GM21737 (cell line): ENCODE measurements around the gene CLSTN2.
A peak's percentile ranks its signal among the peaks of the same experiment; 100 is the strongest.

Experiments
- ATAC-seq: cut with Tn5 transposase; IDR thresholded peaks from one replicate; pipeline ENCODE4 v1.9.1; 2021; ENCODE audit warnings: mild to moderate bottlenecking, moderate library complexity; ENCODE audit not compliant: unreplicated experiment

Gene CLSTN2

DNA sequence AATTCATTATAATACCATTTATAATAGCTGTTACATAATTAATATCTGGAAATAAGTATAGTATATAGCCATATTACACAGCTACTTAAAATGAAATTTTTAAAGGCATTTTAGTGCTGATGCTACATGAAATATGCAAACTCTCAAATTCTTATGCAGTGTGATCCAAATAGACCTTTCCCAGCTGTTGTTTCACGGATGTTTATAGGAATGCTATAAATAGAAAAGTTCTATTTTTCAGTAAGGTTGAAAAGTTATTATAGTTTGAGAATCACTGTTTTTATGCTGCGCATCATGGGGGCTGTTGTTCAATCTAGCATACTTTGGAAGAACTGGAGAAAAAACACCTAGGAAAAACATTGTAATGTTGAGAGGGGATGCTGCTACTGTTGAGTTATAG is 595.1 kb downstream of the CLSTN2 start:
- ATAC-seq = no peak

DNA sequence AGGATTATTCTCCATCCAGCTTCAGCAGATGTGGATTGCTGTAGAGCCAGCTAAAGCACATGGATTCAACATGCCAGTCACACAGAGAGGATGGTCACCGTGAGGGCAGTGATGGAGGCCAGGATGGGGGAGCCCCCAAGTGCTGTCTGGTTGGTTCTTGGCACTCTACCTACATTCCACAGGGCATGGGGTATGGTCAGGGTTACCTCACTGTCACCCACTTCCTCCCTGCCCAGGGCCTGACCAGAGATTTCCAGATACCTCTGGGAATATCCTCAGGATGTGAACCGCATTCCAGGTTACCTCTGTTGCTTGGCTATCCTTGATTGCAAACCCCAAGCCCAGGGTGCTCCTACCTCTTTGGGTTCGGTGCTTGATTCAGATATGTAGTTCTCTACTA is 595.6 kb downstream of the CLSTN2 start:
- no peak for ATAC-seq

DNA sequence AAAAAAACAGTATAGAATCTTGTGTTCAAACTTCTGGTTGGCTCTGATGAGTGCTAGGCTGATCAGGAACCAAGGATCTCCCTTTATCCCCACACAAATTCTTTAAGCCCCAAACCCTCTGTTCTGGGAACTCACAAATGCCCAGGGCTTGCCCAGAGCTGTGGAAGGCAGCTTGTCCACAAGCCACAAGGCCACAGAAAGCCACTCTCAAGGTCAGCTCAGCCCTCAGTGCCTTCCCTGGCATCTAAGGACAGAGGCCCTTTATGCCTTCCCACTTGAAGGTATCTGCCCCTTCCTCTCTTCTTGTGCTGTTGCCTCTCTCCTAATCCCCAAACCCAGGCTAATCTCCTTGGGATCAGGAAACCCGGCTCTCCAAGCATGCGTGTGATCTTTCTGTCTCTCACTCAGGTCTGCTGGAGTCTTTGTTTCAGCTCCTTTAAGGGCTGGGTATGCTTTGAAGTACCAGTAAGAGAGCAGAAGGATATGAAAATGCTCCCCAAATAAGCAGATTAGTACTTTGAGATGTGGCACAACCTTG is 597.9 kb downstream of the CLSTN2 start:
- ATAC-seq = no peak

DNA sequence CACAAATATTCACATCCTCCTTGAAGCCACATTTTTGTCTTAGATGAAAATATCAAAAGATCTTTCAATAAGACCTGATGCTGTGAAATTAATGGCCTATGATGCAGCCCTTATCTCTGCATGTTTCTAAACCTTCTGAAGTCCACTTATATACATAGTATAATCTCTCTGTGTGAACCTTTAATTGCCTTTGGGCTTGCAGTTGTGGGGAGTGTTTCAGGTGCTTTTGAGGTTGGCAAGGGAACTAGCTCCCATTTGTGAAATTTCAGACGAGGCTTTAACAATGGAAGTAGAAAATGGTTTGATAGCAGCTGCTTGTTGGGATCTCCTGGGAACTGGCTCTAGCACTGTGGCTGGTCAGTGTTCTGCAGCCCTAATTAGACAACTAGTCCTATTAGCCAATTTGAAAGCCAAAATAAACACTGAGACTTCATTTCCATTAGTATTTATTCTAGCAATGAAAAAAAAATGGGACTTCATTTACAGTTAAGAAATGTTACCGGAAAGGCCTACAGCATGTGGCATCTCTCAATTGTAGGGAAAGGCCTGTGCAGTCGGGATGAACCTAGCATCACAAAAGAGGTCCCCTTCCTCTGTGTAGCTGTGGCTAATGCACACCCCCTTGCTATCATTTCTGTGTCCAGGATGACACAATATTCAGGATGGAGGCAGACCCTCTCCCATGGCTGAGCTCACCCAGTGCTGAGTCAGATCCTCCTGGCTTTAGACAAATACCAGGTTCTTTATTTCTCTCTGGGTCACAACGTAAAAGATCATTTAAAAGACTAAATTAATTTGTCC is 602.1 kb downstream of the CLSTN2 start:
- ATAC-seq = no peak

DNA sequence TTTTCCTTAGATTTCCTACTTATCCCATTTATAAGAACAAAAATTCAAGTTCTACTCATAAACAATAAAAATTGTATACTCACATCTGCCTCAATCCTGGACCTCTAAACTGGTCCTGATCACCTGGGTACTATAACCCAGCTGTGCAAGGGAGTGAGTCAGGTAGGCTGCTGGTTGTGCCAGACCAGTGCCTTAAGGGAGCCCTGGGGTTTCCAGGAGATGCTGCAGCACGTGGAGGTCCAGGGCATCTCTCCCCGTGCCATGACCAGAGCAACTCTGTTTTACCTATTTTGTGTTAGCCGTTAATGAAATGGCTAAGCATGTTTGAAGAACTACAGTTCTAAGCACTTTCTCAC is 602.7 kb downstream of the CLSTN2 start:
- ATAC-seq = no peak

DNA sequence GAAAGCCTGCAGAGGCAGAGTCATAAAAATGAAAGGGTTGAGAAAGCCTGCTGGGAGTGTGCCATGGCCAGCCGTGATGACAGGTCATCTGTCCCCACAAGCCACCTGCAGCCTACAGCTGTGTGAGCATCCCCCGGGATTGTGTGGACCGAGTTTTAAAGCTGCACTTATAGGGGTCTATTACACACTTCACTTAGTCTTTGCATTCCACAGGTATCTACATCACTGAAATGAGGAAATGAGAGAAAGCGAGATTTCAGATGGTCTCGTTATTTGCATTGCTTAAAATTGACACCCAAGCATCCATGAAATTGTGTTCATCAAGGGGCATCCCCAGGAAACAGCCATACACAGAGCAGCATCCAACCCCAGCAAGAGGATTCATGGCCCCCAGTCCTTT is 605.3 kb downstream of the CLSTN2 start:
- ATAC-seq = peak; percentile 76

DNA sequence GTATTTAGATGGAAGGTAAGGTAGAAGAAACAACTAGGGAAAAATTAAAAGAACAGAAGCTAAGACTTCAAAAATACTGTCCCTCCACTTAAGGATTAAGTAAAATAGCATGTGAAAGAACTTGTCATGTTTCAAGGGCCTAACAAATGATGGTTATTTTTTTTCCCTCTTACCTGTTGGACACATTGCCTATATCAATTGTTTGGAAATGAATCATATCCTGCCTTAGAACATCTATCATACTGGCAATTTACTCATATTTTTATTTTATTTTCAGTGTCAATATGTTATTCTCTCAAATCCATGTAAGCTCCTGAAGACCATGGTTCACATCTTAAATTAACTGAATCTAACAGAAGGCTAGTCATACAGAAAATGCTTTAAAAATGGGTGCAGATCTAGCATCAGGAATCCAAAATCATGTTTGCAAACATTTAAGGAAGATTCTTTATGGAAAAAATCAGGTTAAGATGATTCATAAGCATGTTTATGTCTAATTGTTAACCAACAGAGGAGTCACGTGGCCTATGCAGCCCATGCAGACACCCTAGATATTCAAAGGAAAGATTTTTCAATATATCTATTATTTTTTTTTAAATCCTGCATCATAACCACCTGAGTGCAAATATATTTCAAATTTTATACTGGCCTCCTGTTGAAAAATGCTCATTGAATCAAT is 607.1 kb downstream of the CLSTN2 start:
- ATAC-seq = no peak

DNA sequence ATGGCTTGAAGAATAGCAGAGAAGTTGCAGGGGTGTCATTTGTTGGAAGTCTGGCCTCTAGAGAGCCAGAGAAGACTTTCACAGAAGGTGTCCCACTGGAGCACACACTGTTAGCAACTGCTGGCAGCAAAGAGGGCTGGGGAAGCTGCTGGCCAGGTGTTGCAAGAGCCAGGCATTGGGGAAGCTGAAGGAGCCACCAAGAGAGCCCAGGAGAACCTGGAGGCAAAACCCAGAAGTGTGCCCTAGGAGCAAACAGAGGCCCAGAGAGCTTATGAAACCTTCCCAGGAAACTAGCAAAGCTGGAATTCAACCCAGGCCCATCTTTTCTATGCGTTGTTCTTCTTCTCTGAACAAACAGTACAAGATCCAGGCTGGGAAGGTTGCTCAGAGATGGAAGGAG is 610.2 kb downstream of the CLSTN2 start:
- ATAC-seq = no peak

DNA sequence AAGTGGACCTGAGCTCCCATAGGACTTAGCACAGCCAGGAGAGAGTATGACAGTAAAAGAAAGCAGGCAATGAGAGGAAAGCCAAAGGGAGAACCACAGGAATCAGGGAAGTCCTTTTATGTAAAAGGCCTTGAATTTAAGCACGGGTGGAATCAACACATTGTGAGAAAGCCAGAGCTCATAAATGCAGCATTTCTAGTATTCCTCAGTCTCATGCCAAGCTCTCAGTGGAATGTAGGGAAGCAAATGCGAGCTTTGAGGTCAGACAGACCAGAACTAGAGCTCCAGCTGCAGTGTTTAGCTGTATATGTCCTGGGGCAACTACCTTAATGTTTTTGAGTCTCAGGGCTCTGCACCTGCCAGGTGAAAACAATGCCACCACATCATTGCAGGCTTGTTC is 610.8 kb downstream of the CLSTN2 start:
- no peak for ATAC-seq

DNA sequence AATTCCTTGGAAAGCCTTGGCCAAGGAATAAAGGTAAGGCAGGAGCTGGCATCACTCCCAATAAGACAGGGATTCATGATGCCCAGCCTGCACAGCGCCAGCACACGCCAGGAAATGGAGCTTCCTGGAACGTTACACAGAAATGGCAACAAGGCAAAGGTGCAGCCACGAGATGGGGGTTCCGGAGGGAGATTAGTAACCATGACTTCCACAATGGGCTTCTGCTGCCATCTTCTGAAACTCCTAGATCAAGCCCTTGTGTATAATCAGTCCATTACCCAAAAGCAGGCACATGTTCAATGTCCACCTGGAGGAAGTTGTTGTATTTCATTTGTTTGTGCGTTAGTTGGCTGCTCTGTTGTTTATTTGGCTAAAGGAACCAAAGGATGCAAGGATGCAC is 611.7 kb downstream of the CLSTN2 start:
- no peak for ATAC-seq

DNA sequence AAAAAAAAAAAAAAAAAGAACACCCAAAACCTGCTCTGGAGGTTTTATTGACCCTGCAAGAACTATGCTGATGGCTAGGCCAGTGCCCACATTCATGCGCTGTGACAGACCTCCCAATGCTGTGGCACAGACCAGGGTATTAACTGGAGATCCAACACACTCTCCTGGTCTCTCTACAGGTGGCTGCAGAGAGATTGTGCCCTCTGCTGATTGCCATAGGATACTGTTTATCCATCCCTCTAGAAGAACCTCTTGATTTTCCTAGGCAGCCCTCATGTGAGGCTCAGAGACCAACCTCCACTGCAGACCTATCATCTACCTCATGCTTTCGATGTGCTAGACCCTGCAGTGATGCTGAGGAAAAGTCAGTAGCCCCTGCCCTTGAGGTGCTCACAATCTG is 617.4 kb downstream of the CLSTN2 start:
- no peak for ATAC-seq

DNA sequence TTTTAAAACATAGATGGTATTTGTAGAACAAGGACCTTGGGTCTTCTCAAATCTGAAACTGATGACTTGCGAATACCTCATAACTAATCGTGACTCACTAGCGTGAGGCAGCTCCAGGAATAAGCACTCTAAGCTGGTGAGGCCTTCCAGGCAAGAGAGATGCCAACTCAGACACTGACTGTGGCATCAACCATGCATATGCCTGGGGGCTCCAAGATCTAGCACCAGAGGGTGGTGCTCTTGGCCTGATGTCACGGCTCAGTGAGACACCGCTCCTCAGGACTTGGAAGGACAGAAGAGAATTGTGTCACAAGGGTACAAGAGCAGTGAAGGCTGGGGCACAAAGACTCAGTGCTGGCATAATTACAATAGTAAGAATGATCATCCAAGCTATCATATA is 617.9 kb downstream of the CLSTN2 start:
- no peak for ATAC-seq

DNA sequence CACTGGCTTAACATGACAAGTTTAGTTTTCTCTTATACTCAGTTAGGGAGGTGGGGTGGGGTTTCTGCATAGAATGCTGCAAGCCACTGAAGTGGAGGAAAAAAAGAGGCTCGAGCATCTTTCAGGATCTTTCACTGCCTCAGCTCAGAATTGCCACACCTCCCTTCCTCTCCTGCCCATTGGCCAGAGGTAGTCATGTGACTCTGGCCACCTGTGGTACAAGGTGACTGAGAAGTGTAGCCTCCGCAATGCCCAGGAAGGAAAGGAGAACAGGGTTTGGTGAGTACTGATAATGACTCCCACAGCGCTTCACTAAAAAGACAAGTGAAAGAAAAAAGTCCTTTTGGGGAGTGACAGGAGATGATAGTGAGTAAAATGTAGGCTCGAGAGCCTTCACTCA is 618.6 kb downstream of the CLSTN2 start:
- ATAC-seq = no peak

DNA sequence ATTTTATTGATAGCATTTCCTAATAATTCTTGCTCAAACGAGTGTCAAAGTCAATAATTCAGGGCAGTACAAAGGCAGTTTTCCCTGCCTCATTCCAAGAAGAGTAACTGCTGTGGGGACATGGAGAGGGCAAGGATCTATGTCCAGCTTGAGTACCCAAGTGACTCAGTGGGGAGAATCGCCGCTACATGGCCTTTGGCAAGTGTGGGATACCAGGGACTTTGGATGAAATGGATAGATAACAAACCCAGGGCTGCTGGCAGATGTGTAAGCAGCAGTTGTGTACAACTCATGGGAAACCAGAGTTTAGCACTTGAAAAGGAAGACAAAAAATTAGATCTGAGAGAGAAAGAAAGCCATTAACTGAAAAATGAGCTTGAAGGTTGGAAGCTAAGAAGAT is 620.7 kb downstream of the CLSTN2 start:
- no peak for ATAC-seq

DNA sequence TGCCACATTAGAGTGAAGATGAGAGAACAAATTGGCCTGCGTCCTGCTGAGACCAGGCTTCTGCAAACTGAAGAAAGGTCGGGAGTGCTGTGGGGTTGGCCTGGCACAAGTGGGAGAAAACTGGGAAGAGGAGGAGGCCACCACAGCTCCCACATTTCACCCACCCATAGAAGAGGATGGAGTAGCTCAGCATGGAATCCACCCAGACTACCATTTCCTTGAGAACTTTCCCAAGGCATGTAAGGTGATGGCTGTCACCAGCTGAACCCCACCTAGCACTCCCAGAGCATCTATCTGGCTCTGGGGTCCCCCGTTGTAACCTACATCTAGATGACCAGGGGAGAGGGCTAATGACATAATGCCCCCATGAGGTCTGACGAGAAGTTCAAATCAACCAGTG is 622.5 kb downstream of the CLSTN2 start:
- no peak for ATAC-seq

DNA sequence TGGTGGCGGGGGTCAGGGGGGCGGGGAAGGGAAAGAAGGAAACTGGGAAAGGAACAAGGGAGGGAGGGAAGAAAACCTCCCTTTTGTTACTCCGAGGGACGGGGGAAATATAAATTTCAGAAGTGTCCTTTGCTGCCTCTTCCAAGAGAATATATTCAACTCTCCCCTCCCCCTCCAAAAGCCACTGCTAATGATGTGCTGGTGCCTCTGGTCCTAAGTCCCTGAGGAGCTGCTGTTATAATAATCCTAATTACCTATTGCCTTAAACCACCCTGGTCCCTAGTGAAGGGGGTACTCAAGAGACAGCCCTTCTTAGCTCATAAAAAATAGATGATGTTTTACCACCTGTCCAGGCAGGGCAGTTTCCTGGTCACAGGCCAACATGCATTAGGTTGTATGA is 624.6 kb downstream of the CLSTN2 start:
- ATAC-seq = no peak

DNA sequence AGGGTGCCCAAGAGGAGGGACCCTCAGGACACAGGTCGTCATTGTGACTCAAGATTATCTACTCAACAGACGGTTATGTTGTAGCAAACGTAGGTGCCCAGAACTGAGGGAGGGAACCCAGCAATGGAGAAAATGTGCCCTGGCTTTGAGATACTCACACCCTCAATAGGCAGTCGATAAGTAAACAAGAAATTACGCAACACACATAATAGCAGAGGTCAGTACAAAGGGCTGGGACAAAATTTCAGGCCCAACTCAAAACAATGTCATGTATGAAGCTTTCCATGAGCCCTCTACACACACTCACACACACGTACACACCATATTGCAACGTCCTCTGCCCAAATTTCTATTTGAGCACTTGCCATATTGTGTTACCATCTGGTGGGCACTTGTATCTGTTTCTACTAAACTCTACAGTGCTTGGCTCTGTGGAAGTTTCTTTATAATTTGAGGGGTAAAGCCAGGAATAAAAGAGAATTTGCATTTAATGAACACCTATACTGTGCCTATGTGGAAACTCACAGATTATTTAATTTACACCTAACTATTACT is 628.3 kb downstream of the CLSTN2 start:
- ATAC-seq = no peak

DNA sequence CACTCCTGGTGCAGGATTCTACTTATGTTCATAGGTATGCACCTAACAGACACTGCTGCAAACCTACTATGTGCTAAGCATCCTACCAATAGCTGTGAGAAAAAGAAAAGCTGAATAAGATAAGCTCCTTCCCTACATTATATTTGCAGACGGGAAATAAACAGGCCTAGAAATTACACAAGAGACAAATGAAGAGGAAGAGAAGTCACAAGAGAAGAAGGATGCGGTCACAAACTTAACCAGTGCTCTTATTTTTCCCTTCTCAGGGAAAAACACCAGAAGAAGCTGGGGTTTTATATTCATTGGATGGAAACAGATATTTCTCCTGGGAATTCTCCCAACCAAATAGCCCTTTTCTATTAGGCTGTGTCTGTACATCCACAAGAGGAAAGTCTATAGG is 633.1 kb downstream of the CLSTN2 start:
- ATAC-seq = no peak

DNA sequence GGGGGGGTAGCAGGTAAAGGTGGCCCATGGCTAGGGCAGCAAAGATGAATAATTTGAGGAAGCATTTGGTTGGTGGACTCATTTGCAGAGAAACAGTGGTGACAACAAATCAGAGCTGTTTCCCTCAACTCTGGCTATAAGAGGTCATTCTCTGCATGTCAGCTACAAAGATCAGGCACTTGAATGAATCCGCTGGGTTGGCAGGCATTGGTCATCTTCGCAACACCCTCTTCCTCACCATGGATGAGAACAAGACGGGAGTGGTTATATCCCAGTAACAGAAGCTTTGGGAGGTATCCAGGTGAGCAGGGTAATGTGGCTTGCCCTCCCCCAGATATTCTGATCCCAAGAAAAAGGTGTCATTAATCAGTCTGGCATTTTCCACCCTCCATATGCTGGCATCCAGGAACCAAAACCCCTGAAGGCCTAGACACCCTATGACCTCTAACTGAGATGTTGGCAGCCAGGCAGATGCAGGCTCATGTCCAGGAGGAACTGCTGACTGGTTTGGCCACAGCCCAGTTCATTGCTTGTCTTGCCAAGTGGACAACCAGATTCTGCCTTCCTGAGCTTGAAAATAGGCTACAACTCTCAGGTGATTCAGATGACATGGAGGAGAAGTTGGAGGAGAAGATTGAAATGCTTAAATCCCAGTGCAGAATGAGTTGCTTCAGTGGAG is 634.0 kb downstream of the CLSTN2 start:
- ATAC-seq = no peak

DNA sequence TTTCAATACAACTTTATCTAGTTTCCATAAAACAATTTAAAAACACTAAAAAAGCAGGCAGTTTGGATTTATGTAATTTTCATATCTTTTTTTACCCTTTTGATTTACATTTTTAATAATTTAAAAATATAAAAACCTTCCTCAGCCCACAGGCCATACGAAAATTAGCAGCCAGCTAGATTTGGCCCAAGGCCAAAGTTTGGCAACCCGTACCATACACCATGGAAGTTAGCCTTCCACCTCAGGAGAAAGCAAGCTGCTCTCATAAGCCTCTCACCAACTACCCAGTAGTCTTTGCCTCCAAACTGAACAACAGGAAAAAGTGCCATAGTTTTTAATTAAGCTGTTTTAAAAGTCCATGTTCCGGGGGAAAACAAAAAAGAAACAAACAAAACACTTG is 635.6 kb downstream of the CLSTN2 start:
- no peak for ATAC-seq

DNA sequence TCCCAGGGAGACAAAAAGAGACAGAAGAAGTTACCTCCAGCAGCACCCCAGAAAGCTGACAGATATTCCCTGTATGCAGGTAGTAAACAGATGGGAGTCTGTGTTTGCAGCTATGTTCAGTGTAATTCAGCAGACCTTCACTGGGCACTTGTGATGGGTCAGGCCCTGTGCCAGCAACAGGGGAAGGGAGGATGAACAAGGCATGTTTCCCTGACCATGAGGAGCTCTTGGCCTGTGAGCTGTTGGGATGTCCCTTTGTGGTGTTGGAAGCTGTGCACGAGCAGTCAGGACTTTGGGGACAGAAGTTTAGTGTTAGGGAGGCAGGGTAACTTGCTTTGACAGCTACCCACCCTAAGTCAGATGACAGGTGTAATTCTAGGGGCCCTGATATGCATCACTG is 636.9 kb downstream of the CLSTN2 start:
- ATAC-seq = no peak

DNA sequence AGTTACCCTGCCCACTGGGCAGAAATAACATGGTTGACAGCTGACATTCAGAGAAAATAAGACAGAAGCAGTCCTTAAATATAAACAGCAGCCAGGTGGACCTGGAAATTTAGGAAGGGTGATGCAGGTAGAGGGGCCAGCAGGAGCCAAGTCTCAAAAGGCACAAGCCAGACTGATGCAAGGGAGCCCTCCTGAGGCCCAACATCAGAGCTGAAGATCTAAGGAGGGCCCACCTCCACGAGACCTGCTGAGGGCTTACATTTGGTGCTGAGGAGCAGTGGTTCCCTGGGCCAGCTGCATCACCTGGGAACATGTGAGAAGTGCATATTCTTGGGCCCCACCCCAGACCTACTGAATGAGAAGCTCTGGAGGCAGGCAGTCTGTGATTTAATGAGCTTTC is 637.3 kb downstream of the CLSTN2 start:
- no peak for ATAC-seq
